ENCODE results near the gene MAD2L1BP. TPM values are rescaled to one million over a fixed set of nuclear protein-coding genes. Genes with fewer than 3 reads are reported as not detected.

The MAD2L1BP gene
- total and polyA plus RNA-seq, 2 donors (not counting 3 experiments of a cell fraction or from before 2014, with no cell fraction given), result 32.3 to 62.0 TPM

DNA sequence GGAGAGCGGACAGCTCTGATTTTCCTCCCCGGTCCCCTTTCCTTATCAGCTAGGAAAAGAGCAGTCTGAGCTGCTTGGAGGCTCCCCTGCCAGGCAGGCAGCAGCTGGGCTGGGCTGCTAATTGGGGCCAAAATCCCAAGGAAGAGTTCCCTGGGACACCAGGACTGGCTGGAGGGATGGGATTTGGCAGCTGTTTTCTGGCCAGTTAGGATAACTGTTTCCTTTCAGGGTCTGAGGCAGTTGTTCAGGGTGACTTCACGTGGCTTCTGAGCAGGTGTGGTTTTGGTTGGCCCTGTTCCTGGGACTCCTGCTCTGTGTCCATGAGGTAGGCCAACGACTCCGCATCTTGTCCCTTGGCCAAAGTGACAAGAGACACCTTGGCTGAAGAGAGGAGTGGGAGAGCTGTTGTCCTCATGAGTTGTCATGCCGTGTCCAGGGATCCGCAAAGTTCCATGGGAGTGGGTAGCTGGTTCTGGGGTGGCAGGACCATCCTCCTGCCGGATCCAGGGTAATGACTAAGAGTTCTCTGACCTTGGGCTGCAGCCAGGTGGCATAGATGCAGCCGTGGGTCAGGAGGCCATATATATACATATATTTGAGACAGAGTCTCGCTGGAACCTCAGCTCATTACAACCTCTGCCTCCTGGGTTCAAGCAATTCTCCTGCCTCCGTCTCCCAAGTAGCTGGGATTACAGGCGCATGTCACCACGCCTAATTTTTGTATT lies 30.7 kb downstream of the MAD2L1BP start:
- FAIRE-seq (no peak), DNase-seq (ENCODE audit: low read depth, low spot score) (no peak)
- H3K9ac ChIP-seq (replicated peaks; ENCODE audit: extremely low read depth, insufficient read depth, low read length), result no peak overlapping the region
- no peak overlapping the region for H3K27ac ChIP-seq (ENCODE audit: insufficient read depth, low read depth, low read length)
- no peak overlapping the region for H3K4me3 ChIP-seq (replicated peaks in 1 of 3; ENCODE audit: insufficient read depth in 1 of 3, low read depth in 1 of 3, low read length in 3 of 3)
- H2AFZ ChIP-seq (ENCODE audit: low read depth, low read length), result no peak overlapping the region
- no peaks in the 10 kb centered on the region for H3K79me2 ChIP-seq (ENCODE audit: control insufficient read depth, insufficient read depth, low read length)
- H3K27me3 ChIP-seq (ENCODE audit: control insufficient read depth in 2 of 2, insufficient read depth in 2 of 2, low read length in 2 of 2), result no peaks in the 10 kb centered on the region
- intact Hi-C loops (cut with micrococcal nuclease) (loop anchor here (5.0 kb wide), 1 partner anchor 171 kb away; no protein-coding TSS in a partner anchor), dilution Hi-C loops (cut with MboI; ENCODE audit: extremely low pct_ligation_motif_present, low sequenced_read_pairs) (no loop called here)
- no peaks in the 10 kb centered on the region for H3K9me3 ChIP-seq (replicated peaks; ENCODE audit: control insufficient read depth, insufficient read depth, low read length)
- no peaks in the 10 kb centered on the region for H4K20me1 ChIP-seq (replicated peaks; ENCODE audit: control insufficient read depth, extremely low read depth, insufficient read depth, low read length)
- ChIA-PET POLR2A (no interaction called here), CTCF (interaction anchor here (1.0 to 7.1 kb wide), 21 partner anchors 10 to 495 kb away, joined by 3 to 177 read pairs (median 11); partner anchors contain the start of genes MRPS18A, RSPH9 and VEGFA)
- peaks cover 5% of the 10 kb centered on the region for H3K4me1 ChIP-seq (ENCODE audit: control insufficient read depth, extremely low read depth, insufficient read depth, low read length)
- no peak overlapping the region for H3K4me2 ChIP-seq (ENCODE audit: insufficient read depth, low read length)
- TF ChIP-seq, protein P1, sequence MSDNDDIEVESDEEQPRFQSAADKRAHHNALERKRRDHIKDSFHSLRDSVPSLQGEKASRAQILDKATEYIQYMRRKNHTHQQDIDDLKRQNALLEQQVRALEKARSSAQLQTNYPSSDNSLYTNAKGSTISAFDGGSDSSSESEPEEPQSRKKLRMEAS (IDR thresholded peaks at IDR 0.05; ENCODE audit: insufficient read depth, insufficient read length), result no peak
- TF ChIP-seq JUN (IDR thresholded peaks at IDR 0.05; ENCODE audit: borderline replicate concordance, insufficient read depth, insufficient read length, low read depth) (no peak), MYC (IDR thresholded peaks at IDR 0.05; ENCODE audit: low read depth, low read length) (no peak), EZH2 (IDR thresholded peaks at IDR 0.05; ENCODE audit: borderline replicate concordance, low read depth, low read length, severe bottlenecking) (no peak), FOS (IDR thresholded peaks at IDR 0.05; ENCODE audit: borderline replicate concordance, insufficient read depth, low read length) (no peak), GATA2 (IDR thresholded peaks at IDR 0.05; ENCODE audit: insufficient read depth, insufficient read length, low read depth, low read length) (no peak), POLR2A (IDR thresholded peaks at IDR 0.05; ENCODE audit: low read depth, low read length) (no peak), POLR2AphosphoS5 (IDR thresholded peaks at IDR 0.05; ENCODE audit: insufficient read depth, low read depth, low read length) (no peak)
- TF ChIP-seq, protein P2, sequence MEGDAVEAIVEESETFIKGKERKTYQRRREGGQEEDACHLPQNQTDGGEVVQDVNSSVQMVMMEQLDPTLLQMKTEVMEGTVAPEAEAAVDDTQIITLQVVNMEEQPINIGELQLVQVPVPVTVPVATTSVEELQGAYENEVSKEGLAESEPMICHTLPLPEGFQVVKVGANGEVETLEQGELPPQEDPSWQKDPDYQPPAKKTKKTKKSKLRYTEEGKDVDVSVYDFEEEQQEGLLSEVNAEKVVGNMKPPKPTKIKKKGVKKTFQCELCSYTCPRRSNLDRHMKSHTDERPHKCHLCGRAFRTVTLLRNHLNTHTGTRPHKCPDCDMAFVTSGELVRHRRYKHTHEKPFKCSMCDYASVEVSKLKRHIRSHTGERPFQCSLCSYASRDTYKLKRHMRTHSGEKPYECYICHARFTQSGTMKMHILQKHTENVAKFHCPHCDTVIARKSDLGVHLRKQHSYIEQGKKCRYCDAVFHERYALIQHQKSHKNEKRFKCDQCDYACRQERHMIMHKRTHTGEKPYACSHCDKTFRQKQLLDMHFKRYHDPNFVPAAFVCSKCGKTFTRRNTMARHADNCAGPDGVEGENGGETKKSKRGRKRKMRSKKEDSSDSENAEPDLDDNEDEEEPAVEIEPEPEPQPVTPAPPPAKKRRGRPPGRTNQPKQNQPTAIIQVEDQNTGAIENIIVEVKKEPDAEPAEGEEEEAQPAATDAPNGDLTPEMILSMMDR (IDR thresholded peaks at IDR 0.05; ENCODE audit: extremely low read depth in 1 of 2, insufficient read depth in 1 of 2, low read depth in 1 of 2, low read length in 2 of 2), result no peak
- H3K36me3 ChIP-seq (ENCODE audit: control insufficient read depth in 2 of 2, extremely low read depth in 1 of 2, insufficient read depth in 2 of 2, low read length in 2 of 2), result peaks cover 0 to 2% of the 10 kb centered on the region in 2 experiments
- no TSS peak for BruUV-seq (replicated peaks)
- no peaks in the 10 kb centered on the region for H3K9me1 ChIP-seq (replicated peaks; ENCODE audit: control insufficient read depth, extremely low read depth, insufficient read depth, low read length)
